GM15510 (cell line): ENCODE results near the gene SPAG9.

Source experiments
- POLR2A ChIP-seq: IDR thresholded peaks from 3 replicates; pipeline ENCODE4 v1.6.1; 2011; ENCODE audit warnings: borderline replicate concordance; ENCODE audit not compliant: insufficient read length; ENCODE audit errors: extremely low read depth

The SPAG9 gene

GRCh38 chr17:51120739-51121619 lies at the start of gene SPAG9:
TSS of gene SPAG9 (minus strand) at chr17:51120868. CDS start at chr17:51120656, 212 bp downstream.
- peak; percentile 79 for TF ChIP-seq POLR2A

GRCh38 chr17:51169340-51169739 lies 48.7 kb upstream of the SPAG9 start:
- no peak for TF ChIP-seq POLR2A

- TF ChIP-seq POLR2A, result no peak
Measured at GRCh38 chr17:51166987-51167931, 46.6 kb upstream of the SPAG9 start.

GRCh38 chr17:51166198-51166986 lies 45.7 kb upstream of the SPAG9 start, which contains the start of gene NME2:
TSS of gene NME2 (plus strand) at chr17:51166411. CDS start at chr17:51166831, 420 bp downstream.
- peak; percentile 80 for TF ChIP-seq POLR2A

GRCh38 chr17:51165680-51166197 lies 45.1 kb upstream of the SPAG9 start:
- TF ChIP-seq POLR2A, result no peak

- TF ChIP-seq POLR2A, result no peak
Measured at GRCh38 chr17:51164911-51165679, 44.4 kb upstream of the SPAG9 start.

- no peak for TF ChIP-seq POLR2A
Measured at GRCh38 chr17:51161541-51161940, 40.9 kb upstream of the SPAG9 start.

GRCh38 chr17:51159604-51160003 lies 38.9 kb upstream of the SPAG9 start:
- TF ChIP-seq POLR2A, result no peak

GRCh38 chr17:51155416-51155815 lies 34.7 kb upstream of the SPAG9 start:
- no peak for TF ChIP-seq POLR2A

- no peak for TF ChIP-seq POLR2A
Measured at GRCh38 chr17:51154176-51154575, 33.5 kb upstream of the SPAG9 start.

- TF ChIP-seq POLR2A, result peak; percentile 82
Measured at GRCh38 chr17:51153210-51154072, 32.8 kb upstream of the SPAG9 start, which contains the start of gene NME1. TSS of gene NME1 (plus strand) at chr17:51153559. CDS start at chr17:51155655, 2,096 bp downstream.

- TF ChIP-seq POLR2A, result no peak
Measured at GRCh38 chr17:51152766-51153209, 32.1 kb upstream of the SPAG9 start.

- no peak for TF ChIP-seq POLR2A
Measured at GRCh38 chr17:51150932-51151331, 30.3 kb upstream of the SPAG9 start.

- TF ChIP-seq POLR2A, result no peak
Measured at GRCh38 chr17:51149163-51149562, 28.5 kb upstream of the SPAG9 start.
